HG03045 (cell line): Measurements from ENCODE around the gene CCDC39.
A peak's percentile ranks its signal among the peaks of the same experiment; 100 is the strongest.

ENCODE experiments used
- ATAC-seq: cut with Tn5 transposase; IDR thresholded peaks from one replicate; pipeline ENCODE4 v1.9.1; 2021; ENCODE audit warnings: mild to moderate bottlenecking, moderate library complexity; ENCODE audit not compliant: unreplicated experiment

The CCDC39 gene

GRCh38 chr3:180679178-180680096 lies at the start of gene CCDC39:
Gene CCDC39 (minus strand): TSS chr3:180679489. CDS start chr3:180679380, 109 bp downstream.
- peak; percentile 98 for ATAC-seq

- no peak for ATAC-seq
Measured at GRCh38 chr3:180720012-180720411, 40.7 kb upstream of the CCDC39 start.

DNA sequence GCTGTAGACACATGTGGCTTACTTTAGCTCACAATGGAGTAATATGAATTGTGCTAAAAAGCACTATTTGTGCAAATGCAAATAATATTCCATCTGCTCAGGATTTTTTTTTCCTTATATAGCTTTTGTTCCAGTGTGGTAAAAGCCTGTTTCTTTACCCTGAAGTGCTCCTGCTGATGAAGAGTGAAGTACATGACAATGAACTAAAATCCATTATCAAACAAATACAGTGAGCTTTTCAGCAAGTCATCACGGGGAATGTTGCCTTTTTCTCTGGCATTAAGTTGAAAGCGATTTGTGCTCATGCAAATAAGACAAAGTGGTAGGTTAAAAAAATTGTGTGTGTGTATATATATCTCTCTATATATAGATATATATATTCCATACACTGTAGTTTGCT lies 28.6 kb upstream of the CCDC39 start:
- no peak for ATAC-seq

GRCh38 chr3:180705619-180706018 lies 26.3 kb upstream of the CCDC39 start:
- no peak for ATAC-seq

- ATAC-seq = no peak
Measured at GRCh38 chr3:180704532-180704931, 25.2 kb upstream of the CCDC39 start.

DNA sequence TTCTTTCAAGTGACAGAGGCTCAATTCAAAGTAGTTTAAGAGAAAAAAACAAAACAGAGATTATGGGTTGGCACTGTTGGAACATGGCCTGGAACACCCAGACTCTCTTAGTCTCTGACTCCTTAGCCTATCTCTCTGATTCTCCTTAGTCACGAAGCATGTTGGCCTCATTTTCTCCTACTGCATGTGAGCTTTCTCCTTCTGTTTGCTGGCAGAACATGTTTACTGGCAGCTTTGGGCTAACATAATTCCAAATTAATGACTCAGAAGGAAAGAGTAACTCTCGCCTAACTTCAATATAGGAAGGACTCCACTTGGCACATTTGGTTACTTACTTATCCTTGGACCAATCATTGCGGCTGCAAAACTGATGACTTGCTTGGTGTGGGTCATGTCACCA lies 21.7 kb upstream of the CCDC39 start:
- ATAC-seq = no peak

DNA sequence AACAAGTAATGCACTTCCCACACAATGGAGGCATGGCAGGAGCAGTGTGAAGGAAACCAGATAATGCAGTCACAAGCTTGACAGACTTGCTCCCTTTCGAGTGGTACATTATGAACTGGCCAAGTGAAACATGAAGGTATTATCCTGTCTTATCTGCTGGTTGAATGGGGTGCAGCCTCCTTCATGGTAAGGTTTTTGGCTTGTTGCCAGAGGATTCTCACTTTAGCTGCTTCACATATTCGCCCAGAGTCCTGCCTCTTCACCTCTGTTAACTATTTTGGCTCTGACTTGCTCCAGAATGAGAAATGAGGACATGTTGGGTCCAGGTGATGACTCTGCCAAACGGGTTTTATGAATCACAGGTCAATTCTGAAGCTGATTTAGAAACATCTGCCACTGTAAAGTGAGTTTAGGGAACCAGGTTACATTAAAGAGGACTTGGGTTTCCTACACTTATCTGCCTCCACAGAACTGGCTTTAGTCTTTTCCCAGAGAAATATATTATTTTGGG lies 19.5 kb upstream of the CCDC39 start:
- ATAC-seq = no peak

DNA sequence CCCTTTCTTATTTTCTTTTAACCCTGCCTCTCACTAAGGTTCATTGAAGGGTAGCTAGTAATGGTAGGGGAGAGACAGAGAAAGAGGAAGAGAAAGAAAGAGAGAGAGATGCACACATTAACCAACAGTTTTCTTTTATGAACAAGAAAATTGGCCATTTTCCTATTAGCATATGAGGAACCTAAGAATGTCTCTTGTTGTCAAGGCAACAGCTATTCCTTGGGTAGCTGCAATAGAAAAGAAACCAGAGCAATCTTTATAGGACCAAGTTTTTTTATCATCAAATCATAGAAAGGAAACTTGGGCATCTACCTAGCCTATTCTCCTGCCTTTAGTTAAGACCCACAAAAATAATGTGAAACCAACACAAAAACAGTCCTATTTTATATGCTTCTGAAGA lies 15.0 kb upstream of the CCDC39 start:
- ATAC-seq = no peak

GRCh38 chr3:180693656-180694055 lies 14.4 kb upstream of the CCDC39 start:
- no peak for ATAC-seq

DNA sequence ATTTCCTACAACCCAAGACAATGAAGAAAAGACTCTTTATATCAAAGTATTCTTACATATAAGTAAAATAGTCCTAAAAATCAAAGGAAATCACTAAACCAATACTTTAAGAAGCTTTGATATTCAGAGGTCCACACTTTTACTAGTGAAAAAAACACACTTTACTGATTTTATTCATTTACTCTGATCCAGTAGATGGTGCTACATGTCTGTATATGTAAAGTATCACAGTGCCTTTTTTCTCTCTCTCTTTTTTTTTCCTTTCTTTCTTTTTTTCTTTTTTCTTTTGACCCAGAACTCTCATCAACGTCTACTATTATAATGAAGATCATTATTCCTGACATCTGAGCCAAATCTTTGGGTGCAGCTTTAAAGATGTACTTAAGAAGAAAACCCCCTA lies 10.8 kb upstream of the CCDC39 start:
- no peak for ATAC-seq

DNA sequence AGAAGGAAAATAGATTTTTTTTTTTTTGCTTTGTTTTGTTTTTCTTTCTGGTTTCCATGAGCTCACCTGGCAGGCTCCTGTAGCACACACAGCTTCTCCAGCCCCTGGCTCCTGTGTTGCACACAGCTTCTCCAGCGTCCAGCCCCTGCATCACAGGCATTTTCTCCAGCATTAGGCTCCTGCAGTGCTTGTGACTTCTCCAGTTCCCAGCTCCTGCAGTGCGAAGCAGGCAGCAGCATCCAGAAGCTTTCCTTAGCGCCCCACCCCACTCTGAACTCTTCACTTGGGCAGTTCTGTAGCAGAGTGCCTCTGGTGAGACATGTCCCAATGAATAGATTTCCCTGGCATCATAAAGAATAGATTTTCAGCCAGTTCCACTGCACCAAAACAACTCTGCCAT lies 5.5 kb upstream of the CCDC39 start:
- no peak for ATAC-seq

GRCh38 chr3:180683816-180684215 lies 4.5 kb upstream of the CCDC39 start:
- no peak for ATAC-seq

DNA sequence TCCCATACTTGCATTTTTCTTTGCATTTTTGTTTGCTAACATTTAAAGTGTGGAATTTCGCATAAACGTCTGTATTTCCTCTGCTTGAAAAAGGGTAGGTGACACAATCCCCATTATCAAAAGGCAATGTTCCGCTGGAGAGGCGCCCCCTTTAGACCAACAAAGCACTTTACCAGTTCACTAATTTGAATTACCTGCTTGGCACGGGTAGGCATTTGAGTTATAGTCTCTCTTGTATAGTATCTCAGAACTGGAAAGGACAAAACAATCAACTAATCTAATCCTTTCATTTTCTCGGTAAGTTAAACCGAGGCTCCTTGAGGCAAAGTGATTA lies 775 bp upstream of the CCDC39 start:
- ATAC-seq = peak; percentile 38

GRCh38 chr3:180678231-180678630 lies 1.1 kb downstream of the CCDC39 start:
- ATAC-seq = no peak

GRCh38 chr3:180661444-180661843 lies 17.8 kb downstream of the CCDC39 start:
- no peak for ATAC-seq

DNA sequence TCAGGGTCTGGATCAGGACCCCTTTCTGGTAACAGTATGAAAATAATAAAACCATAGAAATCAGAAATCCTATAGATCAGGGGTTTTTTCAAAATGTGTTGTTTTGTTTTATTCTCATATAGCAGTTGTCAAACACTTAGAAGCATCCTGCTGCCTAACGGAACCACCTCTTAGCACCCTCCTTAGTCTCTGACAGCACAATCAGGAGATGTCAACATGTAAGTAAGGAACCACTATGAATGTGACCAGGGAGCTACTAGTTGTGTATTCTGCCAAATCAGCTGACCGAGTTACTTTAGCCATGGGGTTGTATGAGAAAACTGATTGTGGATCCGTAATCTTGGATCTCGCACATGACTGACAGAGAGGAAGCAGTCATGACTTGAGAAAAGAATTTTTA lies 22.2 kb downstream of the CCDC39 start:
- ATAC-seq = no peak

DNA sequence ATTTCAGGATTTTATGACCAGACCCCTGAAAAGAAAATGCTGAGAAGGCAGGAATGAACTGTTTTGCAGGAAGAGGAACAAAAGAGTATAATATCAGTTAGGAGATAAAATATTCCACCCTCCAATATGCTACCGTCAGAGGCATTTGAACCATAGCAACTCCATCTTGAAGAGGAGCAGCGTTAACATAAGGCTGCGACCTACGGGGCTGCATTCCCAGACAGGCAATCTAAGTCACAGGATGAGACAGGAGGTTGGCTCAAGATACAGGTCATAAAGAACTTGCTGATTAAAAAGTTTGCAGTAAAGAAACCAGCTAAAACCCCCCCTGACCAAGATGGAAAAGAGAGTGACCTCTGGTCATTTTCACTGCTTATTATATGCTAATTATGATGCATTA lies 22.9 kb downstream of the CCDC39 start:
- ATAC-seq = no peak

- ATAC-seq = no peak
Measured at GRCh38 chr3:180646187-180646790, 33.0 kb downstream of the CCDC39 start.

GRCh38 chr3:180640987-180641386 lies 38.3 kb downstream of the CCDC39 start:
- ATAC-seq = no peak

- no peak for ATAC-seq
Measured at GRCh38 chr3:180633722-180634121, 45.6 kb downstream of the CCDC39 start.

GRCh38 chr3:180631317-180631716 lies 48.0 kb downstream of the CCDC39 start:
- ATAC-seq = no peak

DNA sequence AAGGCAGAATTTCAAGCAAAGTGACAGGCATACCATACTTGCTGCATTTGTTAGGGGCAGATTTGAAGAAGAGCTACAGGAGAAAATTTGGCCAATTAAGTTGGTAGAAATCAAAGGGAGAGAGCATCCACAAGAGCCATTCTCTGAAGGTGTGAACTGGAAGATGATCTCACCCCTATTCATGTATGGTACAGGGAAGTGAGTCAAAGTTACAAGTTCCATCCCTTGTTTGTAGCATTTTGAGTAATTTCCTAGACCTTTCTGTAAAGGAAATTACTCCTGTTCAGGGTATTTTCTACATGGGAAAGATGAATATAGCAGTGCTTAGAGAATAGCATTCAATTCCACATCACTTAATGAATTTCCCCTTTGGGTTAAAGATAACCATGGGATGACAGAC lies 48.9 kb downstream of the CCDC39 start:
- ATAC-seq = no peak
